Liver (tissue), 9 donors: ENCODE measurements around the gene DEXI. TPM values are rescaled to one million over a fixed set of nuclear protein-coding genes. Genes with fewer than 3 reads are reported as not detected.

Experiments
- DNase-seq: peaks from one replicate; pipeline ENCODE4 v3.0.0-alpha.2; 2017; ENCODE audit warnings: low spot score
- H3K27ac ChIP-seq, 2 donors: one replicate each; pipeline ENCODE4 v1.7.0; 2013; ENCODE audit warnings: inconsistent platforms in 2 of 2, low read length in 2 of 2, control low read depth in 1 of 2, low read depth in 1 of 2, mild to moderate bottlenecking in 1 of 2
- H3K27me3 ChIP-seq, 4 donors: one replicate each; pipeline versions ENCODE4 v1.6.1 to v1.7.0; 2013; ENCODE audit warnings: low read length in 3 of 4, inconsistent platforms in 1 of 4, mild to moderate bottlenecking in 1 of 4, moderate library complexity in 1 of 4; ENCODE audit not compliant: control insufficient read depth in 4 of 4, insufficient read depth in 4 of 4
- H3K36me3 ChIP-seq, 4 donors: one replicate each; pipeline versions ENCODE4 v1.6.1 to v1.7.0; 2013; ENCODE audit warnings: low read length in 3 of 4, mild to moderate bottlenecking in 3 of 4, low read depth in 1 of 4, moderate library complexity in 1 of 4; ENCODE audit not compliant: control insufficient read depth in 4 of 4, insufficient read depth in 3 of 4
- H3K4me1 ChIP-seq, 4 donors: one replicate each; pipeline versions ENCODE4 v1.6.1 to v1.7.0; 2013; ENCODE audit warnings: low read length in 3 of 4, mild to moderate bottlenecking in 3 of 4, moderate library complexity in 1 of 4; ENCODE audit not compliant: control insufficient read depth in 4 of 4, insufficient read depth in 4 of 4
- H3K4me3 ChIP-seq, 3 donors: one replicate each; pipeline versions ENCODE4 v1.6.1 to v1.7.0; 2013; ENCODE audit warnings: low read length in 3 of 3, control low read depth in 1 of 3, low read depth in 1 of 3, mild to moderate bottlenecking in 1 of 3
- H3K9ac ChIP-seq, 2 donors: one replicate each; pipeline ENCODE4 v1.7.0; 2013; ENCODE audit warnings: low read length in 2 of 2, mild to moderate bottlenecking in 2 of 2, moderate library complexity in 2 of 2, control low read depth in 1 of 2, low read depth in 1 of 2
- H3K9me3 ChIP-seq, 4 donors: one replicate each; pipeline versions ENCODE4 v1.6.1 to v1.7.0; 2013; ENCODE audit warnings: low read length in 3 of 4; ENCODE audit not compliant: control insufficient read depth in 4 of 4
- CTCF ChIP-seq: fragments of 150-350 bp; IDR thresholded peaks from 2 replicates; pipeline ENCODE4 v1.5.1; 2017; ENCODE audit warnings: improper control_type of control experiment, low read depth, low read length; ENCODE audit not compliant: missing input control
- EGR1 ChIP-seq, 2 donors: IDR thresholded peaks; 2 replicates each; pipeline ENCODE4 v1.6.1; 2016 to 2018; ENCODE audit warnings: antibody characterized with exemption in 2 of 2, low read depth in 2 of 2
- FOXA1 ChIP-seq: IDR thresholded peaks from 2 replicates; pipeline ENCODE4 v1.6.1; 2016; ENCODE audit warnings: antibody characterized with exemption
- FOXA2 ChIP-seq: IDR thresholded peaks from 2 replicates; pipeline ENCODE4 v1.6.1; 2016; ENCODE audit warnings: antibody characterized with exemption
- GABPA ChIP-seq, 2 donors: IDR thresholded peaks in 1 of 2; conservative IDR thresholded peaks in 1 of 2; 2 replicates each; pipeline ENCODE4 v1.6.1; 2016; ENCODE audit warnings: antibody characterized with exemption in 2 of 2, mild to moderate bottlenecking in 1 of 2, moderate library complexity in 1 of 2
- HNF4A ChIP-seq, 2 donors: conservative IDR thresholded peaks; 2 replicates each; pipeline ENCODE4 v1.6.1; 2016; ENCODE audit warnings: antibody characterized with exemption in 2 of 2, mild to moderate bottlenecking in 2 of 2
- HNF4G ChIP-seq: IDR thresholded peaks from 2 replicates; pipeline ENCODE4 v1.6.1; 2016; ENCODE audit warnings: antibody characterized with exemption
- JUND ChIP-seq, 2 donors: IDR thresholded peaks; 2 replicates each; pipeline ENCODE4 v1.6.1; 2016; ENCODE audit warnings: antibody characterized with exemption in 2 of 2
- MAX ChIP-seq: IDR thresholded peaks from 2 replicates; pipeline ENCODE4 v1.6.1; 2016; ENCODE audit warnings: antibody characterized with exemption
- RAD21 ChIP-seq, 2 donors: IDR thresholded peaks; 2 replicates each; pipeline ENCODE4 v1.6.1; 2016; ENCODE audit warnings: antibody characterized with exemption in 2 of 2, mild to moderate bottlenecking in 2 of 2
- REST ChIP-seq: IDR thresholded peaks from 2 replicates; pipeline ENCODE4 v1.6.1; 2016; ENCODE audit warnings: antibody characterized with exemption, mild to moderate bottlenecking
- RXRA ChIP-seq, 2 donors: IDR thresholded peaks; 2 replicates each; pipeline ENCODE4 v1.6.1; 2017 to 2018; ENCODE audit warnings: antibody characterized with exemption in 2 of 2, mild to moderate bottlenecking in 1 of 2
- SP1 ChIP-seq: IDR thresholded peaks from 2 replicates; pipeline ENCODE4 v1.6.1; 2018; ENCODE audit warnings: antibody characterized with exemption, mild to moderate bottlenecking
- TAF1 ChIP-seq: conservative IDR thresholded peaks from 2 replicates; pipeline ENCODE4 v1.6.1; 2016; ENCODE audit warnings: antibody characterized with exemption, mild to moderate bottlenecking
- YY1 ChIP-seq: IDR thresholded peaks from 2 replicates; pipeline ENCODE4 v1.6.1; 2016; ENCODE audit warnings: antibody characterized with exemption, mild to moderate bottlenecking
- WGBS: extraction: QIAGEN DNeasy Blood & Tissue Kit; methylation state at CpG from one replicate; pipeline ENCODE4 v1.1.7; 2013; 5-methylcytosine and 5-hydroxymethylcytosine counted together
- polyA plus RNA-seq, 2 donors: library from polyadenylated mRNA; stranded (reverse) in 1 of 2; unstranded in 1 of 2; fragments of 200-250 nt in 1 of 2; fragments of >200 nt in 1 of 2; fragmentation: Nextera tagmentation in 1 of 2; extraction: Ambion mirVana in 1 of 2; gene quantifications; one replicate each; pipeline versions ENCODE4 v1.2.1 to v1.2.3, GENCODE V29; 2013 to 2015
- total RNA-seq, 2 donors: library from RNA; depleted of rRNA; stranded (reverse); fragments of >200 nt; gene quantifications; one replicate each; pipeline ENCODE4 v1.2.3, GENCODE V29; 2014
- TF ChIP-seq, protein P1 (sequence below): IDR thresholded peaks from 2 replicates; pipeline ENCODE4 v1.6.1; 2016; ENCODE audit warnings: antibody characterized with exemption
- donor health status: healthy.
- donor health status: healthy.
- donor health status: healthy.
- donor health status: healthy.
- donor health status: healthy.

Gene DEXI
- total and polyA plus RNA-seq, 4 donors, result 13.6 to 69.9 (median 41.8) TPM

DNA sequence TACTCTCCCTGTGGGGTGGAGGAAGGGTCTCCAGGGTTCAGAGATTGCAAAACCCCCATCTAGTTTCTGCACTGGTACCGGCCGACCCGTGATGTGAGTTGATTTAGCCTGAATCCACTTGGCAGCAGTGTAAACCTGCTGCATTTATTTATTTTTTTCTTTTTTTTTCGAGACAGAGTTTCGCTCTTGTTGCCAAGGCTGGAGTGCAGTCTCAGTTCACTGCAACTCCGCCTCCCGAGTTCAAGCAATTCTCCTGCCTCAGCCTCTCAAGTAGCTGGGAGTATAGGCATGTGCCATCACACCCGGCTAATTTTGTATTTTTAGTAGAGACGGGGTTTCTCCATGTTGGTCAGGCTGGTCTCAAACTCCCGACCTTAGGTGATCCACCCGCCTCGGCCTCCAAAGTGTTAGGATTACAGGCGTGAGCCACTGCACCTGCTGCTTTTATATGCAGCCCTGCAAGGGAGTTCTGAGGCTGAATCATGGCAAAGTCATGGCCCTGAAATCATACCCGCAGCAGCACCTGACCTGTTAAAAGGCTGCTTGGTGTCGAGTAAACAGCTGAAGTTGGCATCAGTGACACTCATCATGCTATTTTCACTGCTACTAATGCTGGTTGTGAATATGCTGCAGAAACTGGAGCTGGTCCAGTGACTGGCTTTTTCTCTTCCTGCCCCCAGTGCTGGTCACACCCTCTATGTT is 21.4 kb downstream of the DEXI start (continued):
- no peak for TF ChIP-seq REST

DNA sequence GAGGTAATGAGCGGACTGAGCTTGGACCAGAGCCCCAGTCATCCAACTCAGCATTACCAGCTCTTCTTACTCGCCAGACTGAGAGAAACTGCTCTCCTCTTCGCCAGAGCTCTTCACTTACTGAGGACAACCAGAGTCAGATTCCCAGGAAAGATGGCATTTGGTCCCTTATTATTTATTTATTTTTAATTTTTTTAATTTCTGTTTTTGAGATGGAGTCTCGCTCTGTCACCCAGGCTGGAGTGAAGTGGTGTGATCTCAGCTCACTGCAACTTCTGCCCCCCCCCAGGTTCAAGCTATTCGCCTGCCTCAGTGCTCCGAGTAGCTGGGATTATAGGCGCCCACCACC is 23.3 kb downstream of the DEXI start:
- no peak overlapping the region for H3K9ac ChIP-seq
- H3K36me3 ChIP-seq, result no peaks in the 10 kb centered on the region
- H3K27me3 ChIP-seq, result no peaks in the 10 kb centered on the region
- WGBS, result 60% methylated on average over 7 of the region's 7 CpGs
- H3K9me3 ChIP-seq, result no peaks in the 10 kb centered on the region
- H3K4me3 ChIP-seq, result no peak overlapping the region
- peaks cover 11 to 45% (median 38%) of the 10 kb centered on the region in 4 donors for H3K4me1 ChIP-seq
- no peak for DNase-seq
- TF ChIP-seq FOXA2 (no peak), EGR1 (IDR thresholded peaks at IDR 0.05; ENCODE audit: low read depth in 2 of 2) (no peak), RAD21 (IDR thresholded peaks at IDR 0.05) (peak in 1 of 2 donors; percentile 25)
- no peak overlapping the region for H3K27ac ChIP-seq

GRCh38 chr16:10918294-10919002 is 23.8 kb downstream of the DEXI start:
- peak; percentile 89 for DNase-seq
- WGBS, result 51% methylated on average over 21 of the region's 21 CpGs
- Histone ChIP-seq H3K4me3 (no peak overlapping the region), H3K36me3 (no peaks in the 10 kb centered on the region), H3K9me3 (no peaks in the 10 kb centered on the region), H3K27ac (peak overlapping the region in 1 of 2 donors; percentile 0), H3K9ac (no peak overlapping the region), H3K27me3 (no peaks in the 10 kb centered on the region), H3K4me1 (peaks cover 10 to 39% (median 34%) of the 10 kb centered on the region in 4 donors)
- TF ChIP-seq CTCF (peak; percentile 98), MAX (peak; percentile 55), SP1 (peak; percentile 34), TAF1 (no peak), HNF4G (no peak), JUND (IDR thresholded peaks at IDR 0.05) (peak in 1 of 2 donors; percentile 19), HNF4A (conservative IDR thresholded peaks at IDR 0.05) (peak; percentile 25 to 40), RXRA (IDR thresholded peaks at IDR 0.05) (peak; percentile 63 to 64), YY1 (peak; percentile 26), GABPA (IDR thresholded peaks at IDR 0.05 in 1 of 2, conservative IDR thresholded peaks at IDR 0.05 in 1 of 2) (peak in 1 of 2 donors; percentile 26), FOXA2 (no peak), RAD21 (IDR thresholded peaks at IDR 0.05) (peak; percentile 96 to 99), FOXA1 (no peak)
- TF ChIP-seq, protein P1, sequence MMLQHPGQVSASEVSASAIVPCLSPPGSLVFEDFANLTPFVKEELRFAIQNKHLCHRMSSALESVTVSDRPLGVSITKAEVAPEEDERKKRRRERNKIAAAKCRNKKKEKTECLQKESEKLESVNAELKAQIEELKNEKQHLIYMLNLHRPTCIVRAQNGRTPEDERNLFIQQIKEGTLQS, result no peak
